H1 (cell line): ENCODE results near the gene DMWD. TPM values are rescaled to one million over a fixed set of nuclear protein-coding genes. Genes with fewer than 3 reads are reported as not detected.
A peak's percentile ranks its signal among the peaks of the same experiment; 100 is the strongest.

Source experiments
- CTCF ChIA-PET: fragments of 300-600 bp; sonication (Branson Sonifier 250); formaldehyde crosslinking; loops from one replicate; lab custom pipeline; 2021; ENCODE audit not compliant: partially characterized antibody; lab: Charles Lee
- POLR2A ChIA-PET: fragments of 300-600 bp; sonication (Branson Sonifier 250); formaldehyde crosslinking; loops from one replicate; lab custom pipeline; 2021; ENCODE audit warnings: inconsistent platforms; ENCODE audit not compliant: partially characterized antibody; lab: Charles Lee
- DNase-seq, 2 experiments: peaks; one replicate each; pipeline versions ENCODE4 v3.0.0 to v3.0.0-alpha.2; 2010 to 2022; ENCODE audit warnings: low spot score in 2 of 2, low read depth in 1 of 2, mixed read lengths in 1 of 2
- FAIRE-seq: peaks from 2 replicates; lab custom pipeline; 2011; peaks lifted over from hg19 to GRCh38; lab: Jason Lieb, UNC
- H2AFZ ChIP-seq: 2 replicates; pipeline ENCODE4 v1.8.1; 2012; ENCODE audit warnings: low read length, inconsistent platforms
- H2AK5ac ChIP-seq: 2 replicates; pipeline ENCODE4 v1.6.1; 2013; ENCODE audit warnings: low read depth, low read length
- H2BK120ac ChIP-seq: replicated peaks from 2 replicates; pipeline ENCODE3; 2013; ENCODE audit warnings: low read depth, low read length, inconsistent platforms
- H2BK12ac ChIP-seq: 2 replicates; pipeline ENCODE4 v1.6.1; 2013; ENCODE audit warnings: low read depth, low read length
- H2BK15ac ChIP-seq: 2 replicates; pipeline ENCODE4 v1.6.1; 2013; ENCODE audit warnings: low read length
- H2BK20ac ChIP-seq: 2 replicates; pipeline ENCODE4 v1.6.1; 2013; ENCODE audit warnings: low read length
- H2BK5ac ChIP-seq: 2 replicates; pipeline ENCODE4 v1.6.1; 2013; ENCODE audit warnings: low read depth, low read length
- H3K14ac ChIP-seq: 2 replicates; pipeline ENCODE4 v1.6.1; 2013; ENCODE audit warnings: inconsistent platforms; ENCODE audit not compliant: insufficient read length
- H3K18ac ChIP-seq: 2 replicates; pipeline ENCODE4 v1.6.1; 2013; ENCODE audit warnings: low read length; ENCODE audit errors: extremely low read depth
- H3K23ac ChIP-seq: 2 replicates; pipeline ENCODE4 v1.6.1; 2013; ENCODE audit warnings: inconsistent platforms; ENCODE audit not compliant: insufficient read length
- H3K23me2 ChIP-seq: 2 replicates; pipeline ENCODE4 v1.6.1; 2013; ENCODE audit warnings: low read depth, low read length
- H3K27ac ChIP-seq: 2 replicates; pipeline ENCODE4 v1.6.1; 2011; ENCODE audit warnings: low read depth, low read length, inconsistent platforms
- H3K27me3 ChIP-seq, 4 experiments: replicated peaks in 1 of 4; 1 replicate in 1 of 4; 2 replicates in 3 of 4; pipeline versions ENCODE4 v1.6.1 to v1.8.1; 2011 to 2013; ENCODE audit warnings: low read length in 3 of 4, mild to moderate bottlenecking in 3 of 4, inconsistent platforms in 2 of 4, mixed read lengths in 2 of 4, moderate library complexity in 1 of 4; ENCODE audit not compliant: control insufficient read depth in 3 of 4, insufficient read depth in 3 of 4; ENCODE audit errors: extremely low read depth in 1 of 4
- H3K36me3 ChIP-seq, 4 experiments: 2 replicates each; pipeline versions ENCODE4 v1.6.1 to v1.8.1; 2011 to 2013; ENCODE audit warnings: mild to moderate bottlenecking in 4 of 4, low read length in 3 of 4, moderate library complexity in 2 of 4, control low read depth in 1 of 4, inconsistent platforms in 1 of 4; ENCODE audit not compliant: insufficient read depth in 4 of 4, control insufficient read depth in 2 of 4
- H3K4ac ChIP-seq: replicated peaks from 2 replicates; pipeline ENCODE3; 2013; ENCODE audit warnings: low read length, low read depth, mixed read lengths, inconsistent platforms; ENCODE audit not compliant: insufficient read length
- H3K4me1 ChIP-seq, 4 experiments: replicated peaks in 1 of 4; 1 replicate in 1 of 4; 2 replicates in 3 of 4; pipeline versions ENCODE4 v1.6.1 to v1.8.1; 2011 to 2013; ENCODE audit warnings: low read length in 3 of 4, inconsistent platforms in 2 of 4, mixed read lengths in 1 of 4; ENCODE audit not compliant: insufficient read depth in 4 of 4, control insufficient read depth in 3 of 4
- H3K4me2 ChIP-seq, 2 experiments: 2 replicates each; pipeline versions ENCODE4 v1.6.1 to v1.8.1; 2011 to 2013; ENCODE audit warnings: low read depth in 2 of 2, low read length in 2 of 2, control low read depth in 1 of 2, inconsistent platforms in 1 of 2, mild to moderate bottlenecking in 1 of 2; ENCODE audit not compliant: insufficient read depth in 1 of 2
- H3K4me3 ChIP-seq, 4 experiments: fragments of 200-600, 300-600 bp in 1 of 4; sonication (generic), shearing (Covaris generic), sonication (Bioruptor Twin) in 1 of 4; 2 replicates each; pipeline versions ENCODE4 v1.5.1 to v1.8.1; 2011 to 2016; ENCODE audit warnings: low read length in 4 of 4, low read depth in 3 of 4, control low read depth in 2 of 4, inconsistent platforms in 2 of 4, mild to moderate bottlenecking in 2 of 4, mixed read lengths in 1 of 4, moderate library complexity in 1 of 4; ENCODE audit not compliant: insufficient read depth in 2 of 4; ENCODE audit errors: extremely low read depth in 1 of 4
- H3K56ac ChIP-seq: replicated peaks from 2 replicates; pipeline ENCODE3; 2013; ENCODE audit warnings: low read depth, mild to moderate bottlenecking, mixed read lengths, low read length, inconsistent platforms; ENCODE audit not compliant: insufficient read length
- H3K79me1 ChIP-seq: 2 replicates; pipeline ENCODE4 v1.6.1; 2013; ENCODE audit warnings: low read depth, low read length, control low read depth
- H3K79me2 ChIP-seq, 2 experiments: 2 replicates each; pipeline versions ENCODE4 v1.6.1 to v1.8.1; 2012 to 2013; ENCODE audit warnings: low read length in 2 of 2, mild to moderate bottlenecking in 2 of 2, inconsistent platforms in 1 of 2; ENCODE audit not compliant: insufficient read depth in 2 of 2, control insufficient read depth in 1 of 2
- H3K9ac ChIP-seq, 4 experiments: replicated peaks in 1 of 4; 1 replicate in 1 of 4; 2 replicates in 3 of 4; pipeline versions ENCODE4 v1.6.1 to v1.8.1; 2011 to 2013; ENCODE audit warnings: low read depth in 3 of 4, low read length in 3 of 4, control low read depth in 2 of 4, mild to moderate bottlenecking in 2 of 4, moderate library complexity in 2 of 4, inconsistent platforms in 1 of 4; ENCODE audit errors: extremely low read depth in 1 of 4
- H3K9me3 ChIP-seq, 2 experiments: 2 replicates each; pipeline versions ENCODE4 v1.6.1 to v1.8.1; 2012 to 2013; ENCODE audit warnings: mild to moderate bottlenecking in 2 of 2, moderate library complexity in 2 of 2, control low read depth in 1 of 2, inconsistent platforms in 1 of 2, low read depth in 1 of 2, low read length in 1 of 2, mixed read lengths in 1 of 2; ENCODE audit not compliant: insufficient read depth in 2 of 2
- H4K20me1 ChIP-seq, 2 experiments: replicated peaks in 1 of 2; 2 replicates each; pipeline versions ENCODE3 to v1.8.1; 2011 to 2013; ENCODE audit warnings: inconsistent platforms in 2 of 2, low read length in 2 of 2, mild to moderate bottlenecking in 1 of 2; ENCODE audit not compliant: insufficient read depth in 2 of 2, control insufficient read depth in 1 of 2
- H4K5ac ChIP-seq: 2 replicates; pipeline ENCODE4 v1.6.1; 2013; ENCODE audit warnings: low read length, low read depth, mixed read lengths, inconsistent platforms; ENCODE audit not compliant: insufficient read length
- H4K8ac ChIP-seq: 2 replicates; pipeline ENCODE4 v1.8.0; 2013; ENCODE audit warnings: mild to moderate bottlenecking, moderate library complexity, low read length, inconsistent platforms; ENCODE audit not compliant: insufficient read depth; ENCODE audit errors: extremely low read depth
- H4K91ac ChIP-seq: replicated peaks from 2 replicates; pipeline ENCODE3; 2013; ENCODE audit warnings: low read length, mixed read lengths, inconsistent platforms; ENCODE audit not compliant: insufficient read length
- JUN ChIP-seq: IDR thresholded peaks from 2 replicates; pipeline ENCODE4 v1.6.1; 2011; ENCODE audit warnings: low read depth, mild to moderate bottlenecking, improper control_type of control experiment, low read length
- POLR2AphosphoS5 ChIP-seq: IDR thresholded peaks from 2 replicates; pipeline ENCODE4 v1.6.1; 2011; ENCODE audit warnings: low read depth, low read length
- WGBS, 2 experiments: shearing (Covaris generic) in 1 of 2; methylation state at CpG; one replicate each; pipeline versions ENCODE4 v1.1.6 to v1.1.7; 2013 to 2015; ENCODE audit warnings: low lambda C conversion rate in 2 of 2, mixed read lengths in 2 of 2, inconsistent platforms in 1 of 2, low coverage in 1 of 2, missing lambda C conversion rate in 1 of 2; ENCODE audit not compliant: insufficient replicate concordance in 2 of 2, insufficient coverage in 1 of 2, insufficient read length in 1 of 2; ENCODE audit errors: extremely low coverage in 1 of 2, missing lambda C conversion rate in 1 of 2; 5-methylcytosine and 5-hydroxymethylcytosine counted together
- polyA plus RNA-seq, 7 experiments: library from polyadenylated mRNA; depleted of rRNA in 3 of 7; stranded (reverse) in 5 of 7; unstranded in 2 of 7; fragments of >200 nt in 5 of 7; fragments of 200-250 nt in 2 of 7; gene quantifications; 1 replicate in 5 of 7; 2 replicates in 1 of 7; 4 replicates in 1 of 7; pipeline versions ENCODE4 v1.2.1 to v1.2.3, GENCODE V29; 2011 to 2013; ENCODE audit warnings: missing spikeins in 2 of 7, mixed read lengths in 2 of 7
- total RNA-seq: library from RNA; stranded (reverse); fragmentation: NEBNext Ultra II Directional; extraction: Animal tissue kit (Norgen Biotek cat#: 25700); gene quantifications from 2 replicates; pipeline ENCODE4 v1.2.1, GENCODE V29; 2021

The DMWD gene
- total and polyA plus RNA-seq, 2 of the 8 experiments (the other 6 are each of a cell fraction or from before 2014, with no cell fraction given): 13.6 to 41.0 TPM

- Histone ChIP-seq H2BK20ac (no peak overlapping the region), H2AK5ac (no peak overlapping the region), H3K9ac (no peak overlapping the region), H3K56ac (no peak overlapping the region), H2BK5ac (no peak overlapping the region), H4K20me1 (peaks cover under 1 to 1% of the 10 kb centered on the region in 2 experiments), H3K4me1 (peaks cover 0 to 7% (median 5%) of the 10 kb centered on the region in 4 experiments; a peak in 4 of 7 replicates), H3K27ac (no peak overlapping the region), H3K9me3 (no peaks in the 10 kb centered on the region), H2BK12ac (no peak overlapping the region), H2BK120ac (no peak overlapping the region), H2AFZ (no peak overlapping the region), H3K4me3 (no peak overlapping the region), H4K8ac (peak overlapping the region; percentile 35; the same call in 1 of the 2 replicates), H3K4ac (no peak overlapping the region), H3K79me2 (no peaks in the 10 kb centered on the region), H3K18ac (no peak overlapping the region), H3K23ac (no peak overlapping the region), H3K23me2 (peaks cover 23% of the 10 kb centered on the region), H4K5ac (no peak overlapping the region), H2BK15ac (no peak overlapping the region), H3K36me3 (peaks cover 6 to 10% (median 7%) of the 10 kb centered on the region in 4 experiments; a peak in 5 of 8 replicates), H3K27me3 (no peaks in the 10 kb centered on the region), H3K14ac (no peak overlapping the region), H3K4me2 (no peak overlapping the region), H4K91ac (peak overlapping the region; percentile 49), H3K79me1 (no peaks in the 10 kb centered on the region)
- DNase-seq: no peak
- ChIA-PET CTCF (interaction anchor here (0.6 to 6.7 kb wide), 13 partner anchors 9 to 334 kb away, joined by 3 to 55 read pairs (median 4); partner anchors contain the start of genes DMPK, DMWD, MEIOSIN and RSPH6A), POLR2A (interaction anchor here (0.9 to 16.2 kb wide), 15 partner anchors 8 to 373 kb away, joined by 3 to 284 read pairs (median 6); partner anchors contain the start of genes DMPK, FBXO46, MEIOSIN and RSPH6A)
- FAIRE-seq: no peak
- TF ChIP-seq POLR2AphosphoS5: 0 out of 2 replicates have a peak, but pooled peaks have one; percentile 17
- TF ChIP-seq JUN: no peak
- 82% methylated on average over 3 of the region's 3 CpGs; no CpG with 5 or more reads in 1 of the 2 experiments for WGBS, 2 experiments
Observed at GRCh38 chr19:45772912-45773311, 19.7 kb downstream of the DMWD start.
